ENCODE data around the gene LRRC59. TPM values are rescaled to one million over a fixed set of nuclear protein-coding genes. Genes with fewer than 3 reads are reported as not detected.
"Not testable (repeated sequence)": the region's sequence is repeated elsewhere in the genome, so short reads cannot be mapped to it uniquely, and the experiment has no call there.

LRRC59 gene
- total RNA-seq, 1 experiment from 2014 or later, result 177 TPM

DNA sequence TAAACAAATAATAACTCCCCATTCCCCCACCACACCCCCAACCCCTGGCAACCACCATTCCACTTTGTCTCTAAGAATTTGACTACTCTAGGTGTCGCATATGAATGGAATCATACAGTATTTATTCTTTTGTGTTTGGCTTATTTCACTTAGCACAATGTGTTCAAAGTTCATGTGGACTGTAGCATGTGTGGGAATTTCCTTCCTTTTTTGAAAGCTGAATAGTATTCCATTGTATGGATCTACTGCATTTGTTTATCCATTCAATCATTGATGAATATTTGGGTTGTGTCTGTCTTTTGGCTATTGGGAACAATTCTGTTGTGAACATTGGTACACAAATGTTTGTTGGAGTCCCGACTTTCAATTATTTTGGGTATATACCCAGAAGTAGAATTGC, 25.4 kb upstream of the LRRC59 start:
- peak overlapping the region; percentile 70 for H3K27ac ChIP-seq (ENCODE audit: low read depth, low read length, poor library complexity, severe bottlenecking)
- no peaks in the 10 kb centered on the region for H3K9me3 ChIP-seq (ENCODE audit: low read depth, low read length, poor library complexity, severe bottlenecking)
- H3K36me3 ChIP-seq (ENCODE audit: insufficient read depth, low read length, poor library complexity, severe bottlenecking), result no peaks in the 10 kb centered on the region
- POLR2A ChIA-PET (ENCODE audit: low non-redundant PET), result no interaction called here
- H3K4me1 ChIP-seq (ENCODE audit: insufficient read depth, low read length, poor library complexity, severe bottlenecking), result peaks cover 44% of the 10 kb centered on the region
- CTCF ChIA-PET, result interaction anchor here (2.5 kb wide), 1 partner anchor 25 kb away, joined by 6 read pairs; the partner anchor contains the start of gene LRRC59
- no peaks in the 10 kb centered on the region for H3K27me3 ChIP-seq (replicated peaks; ENCODE audit: insufficient read depth, low read depth, low read length, poor library complexity)
- no TSS peak for BruUV-seq (replicated peaks)
- intact Hi-C loops (cut with micrococcal nuclease; ENCODE audit: unreplicated experiment), result no loop called here
- DNase-seq (ENCODE audit: low spot score), result no peak
- TF ChIP-seq, protein P1, sequence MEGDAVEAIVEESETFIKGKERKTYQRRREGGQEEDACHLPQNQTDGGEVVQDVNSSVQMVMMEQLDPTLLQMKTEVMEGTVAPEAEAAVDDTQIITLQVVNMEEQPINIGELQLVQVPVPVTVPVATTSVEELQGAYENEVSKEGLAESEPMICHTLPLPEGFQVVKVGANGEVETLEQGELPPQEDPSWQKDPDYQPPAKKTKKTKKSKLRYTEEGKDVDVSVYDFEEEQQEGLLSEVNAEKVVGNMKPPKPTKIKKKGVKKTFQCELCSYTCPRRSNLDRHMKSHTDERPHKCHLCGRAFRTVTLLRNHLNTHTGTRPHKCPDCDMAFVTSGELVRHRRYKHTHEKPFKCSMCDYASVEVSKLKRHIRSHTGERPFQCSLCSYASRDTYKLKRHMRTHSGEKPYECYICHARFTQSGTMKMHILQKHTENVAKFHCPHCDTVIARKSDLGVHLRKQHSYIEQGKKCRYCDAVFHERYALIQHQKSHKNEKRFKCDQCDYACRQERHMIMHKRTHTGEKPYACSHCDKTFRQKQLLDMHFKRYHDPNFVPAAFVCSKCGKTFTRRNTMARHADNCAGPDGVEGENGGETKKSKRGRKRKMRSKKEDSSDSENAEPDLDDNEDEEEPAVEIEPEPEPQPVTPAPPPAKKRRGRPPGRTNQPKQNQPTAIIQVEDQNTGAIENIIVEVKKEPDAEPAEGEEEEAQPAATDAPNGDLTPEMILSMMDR (conservative IDR thresholded peaks at IDR 0.05; ENCODE audit: low read depth, low read length), result no peak
- TF ChIP-seq EZH2 (IDR thresholded peaks at IDR 0.05; ENCODE audit: borderline replicate concordance, low read depth, low read length, poor library complexity, severe bottlenecking), result no peak
- no peak overlapping the region for H3K4me3 ChIP-seq (ENCODE audit: low read depth, low read length, poor library complexity, severe bottlenecking)

DNA sequence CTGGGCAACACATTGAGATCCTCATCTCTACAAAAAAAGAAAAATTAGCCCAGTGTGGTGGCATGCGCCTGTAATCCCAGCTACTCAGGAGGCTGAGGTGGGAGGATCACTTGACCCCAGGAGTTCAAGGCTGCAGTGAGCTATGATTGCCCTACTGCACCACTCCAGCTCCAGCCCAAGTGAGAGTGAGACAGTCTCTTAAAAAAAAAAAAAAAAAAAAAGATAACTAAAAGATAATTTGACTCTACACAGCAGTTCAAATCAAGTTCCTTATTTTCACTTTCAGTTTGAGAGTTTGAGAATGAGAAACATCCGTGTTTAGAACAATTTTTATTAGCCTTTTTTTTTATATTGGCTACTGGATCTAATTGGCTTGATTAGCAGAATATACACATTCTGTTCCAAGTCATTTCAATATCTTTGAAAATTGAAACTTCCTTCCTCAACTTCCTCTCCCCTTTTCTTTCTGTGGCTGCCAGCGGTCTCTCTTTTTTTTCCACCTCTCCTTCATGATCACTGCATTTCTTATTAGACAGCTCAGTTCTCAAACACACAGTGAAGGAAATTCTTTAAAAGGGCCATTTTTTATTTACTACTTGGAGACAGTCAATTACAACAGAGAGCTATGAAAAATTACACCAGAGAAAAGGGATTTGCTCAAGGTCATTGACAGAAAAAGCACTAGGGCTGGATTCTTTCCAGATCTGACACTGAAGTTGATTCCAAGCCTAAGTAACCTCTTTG, 24.2 kb upstream of the LRRC59 start:
- ChIA-PET CTCF (interaction anchor here (0.6 to 2.5 kb wide), 5 partner anchors 23 to 899 kb away, joined by 3 to 7 read pairs (median 5); partner anchors contain the start of gene LRRC59), POLR2A (ENCODE audit: low non-redundant PET) (interaction anchor here (0.6 to 0.7 kb wide), 3 partner anchors 23 to 24 kb away, joined by 4 to 7 read pairs (median 7); partner anchors contain the start of gene LRRC59)
- DNase-seq (ENCODE audit: low spot score), result peak; percentile 85
- intact Hi-C loops (cut with micrococcal nuclease; ENCODE audit: unreplicated experiment), result no loop called here
- Histone ChIP-seq H3K4me1 (ENCODE audit: insufficient read depth, low read length, poor library complexity, severe bottlenecking) (peaks cover 44% of the 10 kb centered on the region), H3K27ac (ENCODE audit: low read depth, low read length, poor library complexity, severe bottlenecking) (peak overlapping the region; percentile 70), H3K4me3 (ENCODE audit: low read depth, low read length, poor library complexity, severe bottlenecking) (peak overlapping the region; percentile 13), H3K27me3 (replicated peaks; ENCODE audit: insufficient read depth, low read depth, low read length, poor library complexity) (no peaks in the 10 kb centered on the region), H3K9me3 (ENCODE audit: low read depth, low read length, poor library complexity, severe bottlenecking) (no peaks in the 10 kb centered on the region), H3K36me3 (ENCODE audit: insufficient read depth, low read length, poor library complexity, severe bottlenecking) (no peaks in the 10 kb centered on the region)
- TF ChIP-seq, protein P1 (conservative IDR thresholded peaks at IDR 0.05; ENCODE audit: low read depth, low read length), result no peak
- TF ChIP-seq EZH2 (IDR thresholded peaks at IDR 0.05; ENCODE audit: borderline replicate concordance, low read depth, low read length, poor library complexity, severe bottlenecking), result no peak
- no TSS peak for BruUV-seq (replicated peaks)

DNA sequence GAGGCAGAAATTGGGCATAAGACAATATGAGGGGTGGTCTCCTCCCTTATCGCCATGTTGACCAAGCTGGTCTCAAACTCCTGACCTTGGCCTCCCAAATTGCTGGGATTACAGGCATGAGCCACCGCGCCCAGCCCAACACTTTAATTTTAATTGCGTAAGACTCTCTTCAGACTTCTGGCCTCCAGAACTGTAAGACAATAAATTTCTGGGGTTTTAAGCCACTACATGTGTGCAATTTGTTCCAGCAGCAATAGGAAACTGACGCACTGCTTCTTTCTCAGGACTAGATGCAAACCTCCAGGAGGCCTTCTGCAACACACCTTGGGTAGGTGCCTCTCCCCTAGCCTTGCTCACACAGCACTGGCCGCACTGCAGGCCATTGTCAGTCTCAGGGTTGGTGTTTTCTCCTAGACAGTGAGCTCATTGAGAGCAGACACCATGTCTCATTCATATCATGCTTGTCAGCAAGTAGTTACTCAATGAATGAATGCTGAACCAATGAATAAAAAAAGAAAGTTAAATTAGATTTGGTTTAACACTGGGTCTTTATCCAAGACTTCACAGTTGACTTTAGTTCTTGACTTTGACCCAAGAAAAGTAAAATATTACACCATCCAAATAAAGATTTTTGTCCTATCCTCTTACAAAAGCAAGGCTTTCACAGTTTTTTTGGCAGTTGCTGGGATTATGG, 23.2 kb upstream of the LRRC59 start:
- Histone ChIP-seq H3K36me3 (ENCODE audit: insufficient read depth, low read length, poor library complexity, severe bottlenecking) (no peaks in the 10 kb centered on the region), H3K27me3 (replicated peaks; ENCODE audit: insufficient read depth, low read depth, low read length, poor library complexity) (no peaks in the 10 kb centered on the region), H3K27ac (ENCODE audit: low read depth, low read length, poor library complexity, severe bottlenecking) (peak overlapping the region; percentile 70), H3K4me3 (ENCODE audit: low read depth, low read length, poor library complexity, severe bottlenecking) (no peak overlapping the region), H3K4me1 (ENCODE audit: insufficient read depth, low read length, poor library complexity, severe bottlenecking) (peaks cover 37% of the 10 kb centered on the region), H3K9me3 (ENCODE audit: low read depth, low read length, poor library complexity, severe bottlenecking) (no peaks in the 10 kb centered on the region)
- TF ChIP-seq, protein P1 (conservative IDR thresholded peaks at IDR 0.05; ENCODE audit: low read depth, low read length), result no peak
- no peak for TF ChIP-seq EZH2 (IDR thresholded peaks at IDR 0.05; ENCODE audit: borderline replicate concordance, low read depth, low read length, poor library complexity, severe bottlenecking)
- ChIA-PET POLR2A (ENCODE audit: low non-redundant PET) (interaction anchor here (0.6 to 0.7 kb wide), 2 partner anchors 22 to 23 kb away, joined by 4 to 7 read pairs; partner anchors contain the start of gene LRRC59), CTCF (interaction anchor here (2.5 kb wide), 1 partner anchor 23 kb away, joined by 6 read pairs; the partner anchor contains the start of gene LRRC59)
- intact Hi-C loops (cut with micrococcal nuclease; ENCODE audit: unreplicated experiment), result no loop called here
- no peak for DNase-seq (ENCODE audit: low spot score)
- no TSS peak for BruUV-seq (replicated peaks)

DNA sequence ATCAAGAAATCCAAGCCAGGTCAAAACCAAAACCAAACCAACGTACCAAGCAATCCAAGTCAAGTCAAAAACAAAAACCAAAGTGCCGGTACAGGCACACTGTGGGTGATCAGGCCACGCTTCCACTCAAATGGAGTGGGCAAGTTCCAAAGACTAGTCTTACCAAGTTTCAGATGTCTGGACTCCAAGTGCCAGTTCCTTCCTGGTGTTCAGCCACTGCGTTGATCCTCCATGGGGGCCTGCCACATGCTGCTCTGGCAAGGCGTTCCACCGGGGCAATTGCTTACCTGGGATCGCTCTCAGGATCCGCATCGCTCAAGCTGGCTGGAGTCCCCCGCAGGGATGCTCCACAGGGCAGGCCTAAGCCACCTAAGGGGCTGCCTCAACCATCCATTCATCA, 22.3 kb upstream of the LRRC59 start:
- BruUV-seq (replicated peaks); CTCF ChIA-PET: not testable (repeated sequence)

More for the DNA sequence above, 22.3 kb upstream of the LRRC59 start:
- H3K36me3 ChIP-seq (ENCODE audit: insufficient read depth, low read length, poor library complexity, severe bottlenecking); POLR2A ChIA-PET (ENCODE audit: low non-redundant PET); H3K27me3 ChIP-seq (replicated peaks; ENCODE audit: insufficient read depth, low read depth, low read length, poor library complexity); H3K4me3 ChIP-seq (ENCODE audit: low read depth, low read length, poor library complexity, severe bottlenecking); H3K9me3 ChIP-seq (ENCODE audit: low read depth, low read length, poor library complexity, severe bottlenecking); intact Hi-C loops (cut with micrococcal nuclease; ENCODE audit: unreplicated experiment); H3K27ac ChIP-seq (ENCODE audit: low read depth, low read length, poor library complexity, severe bottlenecking); DNase-seq (ENCODE audit: low spot score): not testable (repeated sequence)
- H3K4me1 ChIP-seq (ENCODE audit: insufficient read depth, low read length, poor library complexity, severe bottlenecking), result peaks cover 27% of the 10 kb centered on the region

All from A673 (cell line).